Trophoblast cell (in vitro differentiated cells and primary cell): Measurements from ENCODE around the gene EPN1.
"Not testable (repeated sequence)": the region's sequence is repeated elsewhere in the genome, so short reads cannot be mapped to it uniquely, and the experiment has no call there.

ENCODE experiments used
- DNase-seq, 2 donors: peaks; one replicate each; pipeline ENCODE4 v3.0.0-alpha.2; 2016
- H2AFZ ChIP-seq: 2 replicates; pipeline ENCODE4 v1.6.1; 2013; ENCODE audit warnings: low read length, moderate library complexity, mild to moderate bottlenecking; ENCODE audit not compliant: insufficient read depth, poor library complexity
- H2AK5ac ChIP-seq: 2 replicates; pipeline ENCODE4 v1.6.1; 2013; ENCODE audit warnings: mild to moderate bottlenecking, low read length
- H2BK120ac ChIP-seq: 2 replicates; pipeline ENCODE4 v1.6.1; 2013; ENCODE audit warnings: low read length, mild to moderate bottlenecking, moderate library complexity; ENCODE audit not compliant: insufficient read depth, poor library complexity
- H2BK12ac ChIP-seq: 2 replicates; pipeline ENCODE4 v1.6.1; 2013; ENCODE audit warnings: mild to moderate bottlenecking, low read length, moderate library complexity
- H2BK5ac ChIP-seq: 2 replicates; pipeline ENCODE4 v1.6.1; 2013; ENCODE audit warnings: low read length, low read depth, moderate library complexity, mild to moderate bottlenecking; ENCODE audit not compliant: poor library complexity
- H3K14ac ChIP-seq: 2 replicates; pipeline ENCODE4 v1.6.1; 2013; ENCODE audit warnings: mild to moderate bottlenecking, low read length
- H3K18ac ChIP-seq: 2 replicates; pipeline ENCODE4 v1.6.1; 2013; ENCODE audit warnings: mild to moderate bottlenecking, low read length
- H3K23ac ChIP-seq: 2 replicates; pipeline ENCODE4 v1.6.1; 2013; ENCODE audit warnings: low read length
- H3K27ac ChIP-seq: 2 replicates; pipeline ENCODE4 v1.5.1; 2013; ENCODE audit warnings: low read depth, mild to moderate bottlenecking, inconsistent platforms, low read length, moderate library complexity
- H3K27me3 ChIP-seq: 2 replicates; pipeline ENCODE4 v1.6.1; 2013; ENCODE audit warnings: inconsistent platforms, mild to moderate bottlenecking, low read length, moderate library complexity; ENCODE audit not compliant: insufficient read depth
- H3K36me3 ChIP-seq, 2 experiments: 1 replicate in 1 of 2; 2 replicates in 1 of 2; pipeline ENCODE4 v1.6.1; 2013; ENCODE audit warnings: low read length in 2 of 2, mild to moderate bottlenecking in 2 of 2, moderate library complexity in 1 of 2; ENCODE audit not compliant: insufficient read depth in 2 of 2, control insufficient read depth in 1 of 2
- H3K4ac ChIP-seq: 2 replicates; pipeline ENCODE4 v1.6.1; 2013; ENCODE audit warnings: low read depth, mild to moderate bottlenecking, low read length, moderate library complexity
- H3K4me1 ChIP-seq, 2 experiments: 1 replicate in 1 of 2; 2 replicates in 1 of 2; pipeline ENCODE4 v1.6.1; 2013; ENCODE audit warnings: low read length in 2 of 2, mild to moderate bottlenecking in 2 of 2, moderate library complexity in 1 of 2; ENCODE audit not compliant: insufficient read depth in 2 of 2, control insufficient read depth in 1 of 2
- H3K4me2 ChIP-seq: 2 replicates; pipeline ENCODE4 v1.6.1; 2013; ENCODE audit warnings: inconsistent platforms, mild to moderate bottlenecking, low read length, moderate library complexity
- H3K4me3 ChIP-seq: 2 replicates; pipeline ENCODE4 v1.5.1; 2013; ENCODE audit warnings: mild to moderate bottlenecking, low read depth, low read length, inconsistent platforms
- H3K79me1 ChIP-seq: one replicate; pipeline ENCODE4 v1.6.1; 2013; ENCODE audit warnings: low read length
- H3K79me2 ChIP-seq: 2 replicates; pipeline ENCODE4 v1.6.1; 2013; ENCODE audit warnings: low read length, mild to moderate bottlenecking; ENCODE audit not compliant: control insufficient read depth, insufficient read depth, poor library complexity
- H3K9ac ChIP-seq: 2 replicates; pipeline ENCODE4 v1.6.1; 2013; ENCODE audit warnings: mild to moderate bottlenecking, low read length
- H3K9me3 ChIP-seq: 2 replicates; pipeline ENCODE4 v1.6.1; 2013; ENCODE audit warnings: low read depth, mild to moderate bottlenecking, control low read depth, inconsistent platforms, low read length; ENCODE audit not compliant: insufficient read depth
- H4K12ac ChIP-seq: 2 replicates; pipeline ENCODE4 v1.6.1; 2013; ENCODE audit warnings: low read depth, mild to moderate bottlenecking, low read length, moderate library complexity
- H4K8ac ChIP-seq: 2 replicates; pipeline ENCODE4 v1.6.1; 2013; ENCODE audit warnings: low read depth, mild to moderate bottlenecking, low read length, moderate library complexity
- H4K91ac ChIP-seq: one replicate; pipeline ENCODE4 v1.6.1; 2013; ENCODE audit warnings: low read depth, mild to moderate bottlenecking, low read length, moderate library complexity
- WGBS: extraction: QIAGEN DNeasy Blood & Tissue Kit; methylation state at CpG from one replicate; pipeline ENCODE4 v1.1.7; 2013; ENCODE audit warnings: missing lambda C conversion rate; ENCODE audit not compliant: insufficient read length, insufficient coverage; ENCODE audit errors: extremely low coverage; 5-methylcytosine and 5-hydroxymethylcytosine counted together

The EPN1 gene

GRCh38 chr19:55730378-55730777 is 55.4 kb downstream of the EPN1 start:
- peaks cover 21% of the 10 kb centered on the region for H3K9me3 ChIP-seq
- no CpG with 5 or more reads among the region's 2 CpGs for WGBS
- not testable (repeated sequence) for H3K79me1 ChIP-seq, H2BK120ac ChIP-seq, H3K36me3 ChIP-seq, H3K4me1 ChIP-seq, H3K23ac ChIP-seq, H3K4me3 ChIP-seq, H3K4ac ChIP-seq, H3K27me3 ChIP-seq, H3K79me2 ChIP-seq, H2BK12ac ChIP-seq, H3K27ac ChIP-seq, H4K12ac ChIP-seq, H3K4me2 ChIP-seq, H2AK5ac ChIP-seq, H3K18ac ChIP-seq, H4K91ac ChIP-seq, H3K14ac ChIP-seq, H2BK5ac ChIP-seq, DNase-seq, H4K8ac ChIP-seq, H3K9ac ChIP-seq, H2AFZ ChIP-seq

- no CpG with 5 or more reads among the region's 3 CpGs for WGBS
- H4K91ac ChIP-seq, result no peak within 1 kb of the TSS
- no peaks in the 10 kb centered on the region for H3K27me3 ChIP-seq
- H2BK5ac ChIP-seq, result no peak within 1 kb of the TSS
- no peaks in the 10 kb centered on the region for H3K36me3 ChIP-seq
- DNase-seq, result no peak
- no peak within 1 kb of the TSS for H3K4me2 ChIP-seq
- no peak within 1 kb of the TSS for H3K4me3 ChIP-seq
- H2BK12ac ChIP-seq, result no peak within 1 kb of the TSS
- no peak within 1 kb of the TSS for H3K4ac ChIP-seq
- no peaks in the 10 kb centered on the region for H3K4me1 ChIP-seq
- H4K8ac ChIP-seq, result no peak within 1 kb of the TSS
- no peak within 1 kb of the TSS for H3K9ac ChIP-seq
- H3K9me3 ChIP-seq, result peaks cover 16% of the 10 kb centered on the region
- H2AK5ac ChIP-seq, result no peak within 1 kb of the TSS
- no peaks in the 10 kb centered on the region for H3K79me1 ChIP-seq
- H3K23ac ChIP-seq, result no peak within 1 kb of the TSS
- H3K18ac ChIP-seq, result no peak within 1 kb of the TSS
- H3K27ac ChIP-seq, result no peak within 1 kb of the TSS
- no peak within 1 kb of the TSS for H3K14ac ChIP-seq
- no peak within 1 kb of the TSS for H2BK120ac ChIP-seq
- no peak within 1 kb of the TSS for H4K12ac ChIP-seq
- no peaks in the 10 kb centered on the region for H3K79me2 ChIP-seq
- no peak within 1 kb of the TSS for H2AFZ ChIP-seq
Measured at GRCh38 chr19:55738302-55738701, 63.3 kb downstream of the EPN1 start, which contains the start of gene NLRP9. Gene NLRP9 (minus strand): TSS chr19:55738402. CDS start chr19:55738374, 28 bp downstream.

GRCh38 chr19:55750715-55751114 is 75.7 kb downstream of the EPN1 start:
- no peaks in the 10 kb centered on the region for H3K4me1 ChIP-seq
- DNase-seq, result no peak
- H2AFZ ChIP-seq, result no peak overlapping the region
- peaks cover 12% of the 10 kb centered on the region for H3K9me3 ChIP-seq
- no peak overlapping the region for H3K4ac ChIP-seq
- H3K4me2 ChIP-seq, result no peak overlapping the region
- H3K79me1 ChIP-seq, result no peaks in the 10 kb centered on the region
- H2BK12ac ChIP-seq, result no peak overlapping the region
- no peak overlapping the region for H2BK120ac ChIP-seq
- no peak overlapping the region for H2BK5ac ChIP-seq
- no peak overlapping the region for H3K23ac ChIP-seq
- H3K14ac ChIP-seq, result no peak overlapping the region
- no peak overlapping the region for H2AK5ac ChIP-seq
- no peak overlapping the region for H4K8ac ChIP-seq
- H3K79me2 ChIP-seq, result no peaks in the 10 kb centered on the region
- H3K27ac ChIP-seq, result no peak overlapping the region
- H3K36me3 ChIP-seq, result no peaks in the 10 kb centered on the region
- H3K18ac ChIP-seq, result no peak overlapping the region
- no peak overlapping the region for H3K9ac ChIP-seq
- no peak overlapping the region for H4K12ac ChIP-seq
- no peaks in the 10 kb centered on the region for H3K27me3 ChIP-seq
- no peak overlapping the region for H3K4me3 ChIP-seq
- no CpG with 5 or more reads among the region's 6 CpGs for WGBS
- H4K91ac ChIP-seq, result no peak overlapping the region

- Histone ChIP-seq H3K4me3 (no peak overlapping the region), H3K18ac (no peak overlapping the region), H3K36me3 (no peaks in the 10 kb centered on the region), H2BK12ac (no peak overlapping the region), H3K4me1 (no peaks in the 10 kb centered on the region), H4K12ac (no peak overlapping the region), H3K14ac (no peak overlapping the region), H2AFZ (no peak overlapping the region), H3K27me3 (no peaks in the 10 kb centered on the region), H3K4me2 (no peak overlapping the region), H3K79me2 (no peaks in the 10 kb centered on the region), H3K23ac (no peak overlapping the region), H3K9me3 (peaks cover 16% of the 10 kb centered on the region), H4K91ac (no peak overlapping the region), H3K79me1 (no peaks in the 10 kb centered on the region), H2AK5ac (no peak overlapping the region), H2BK5ac (no peak overlapping the region), H3K9ac (no peak overlapping the region), H4K8ac (no peak overlapping the region), H2BK120ac (no peak overlapping the region), H3K27ac (no peak overlapping the region), H3K4ac (no peak overlapping the region)
- no CpG with 5 or more reads among the region's 3 CpGs for WGBS
- DNase-seq, result no peak
Measured at GRCh38 chr19:55753401-55753800, 78.4 kb downstream of the EPN1 start.
